Coronary artery (tissue), 2 donors: ENCODE data around the gene LHFPL3.
"Not testable (repeated sequence)": the region's sequence is repeated elsewhere in the genome, so short reads cannot be mapped to it uniquely, and the experiment has no call there.

Experiments
- DNase-seq: peaks from one replicate; pipeline ENCODE4 v3.0.0-alpha.2; 2017; ENCODE audit warnings: low spot score
- H3K27ac ChIP-seq, 2 donors: fragments of 200-600 bp; sonication (generic); one replicate each; pipeline ENCODE4 v1.5.1; 2016 to 2019
- H3K4me3 ChIP-seq: fragments of 200-600 bp; sonication (generic); 2 replicates; pipeline ENCODE4 v1.5.1; 2016; ENCODE audit warnings: mild to moderate bottlenecking, moderate library complexity
- TF ChIP-seq, protein P1 (sequence below): fragments of 200-600 bp; sonication (generic); IDR thresholded peaks from one replicate; pipeline ENCODE4 v1.5.1; 2019; ENCODE audit warnings: antibody characterized with exemption

LHFPL3 gene

DNA sequence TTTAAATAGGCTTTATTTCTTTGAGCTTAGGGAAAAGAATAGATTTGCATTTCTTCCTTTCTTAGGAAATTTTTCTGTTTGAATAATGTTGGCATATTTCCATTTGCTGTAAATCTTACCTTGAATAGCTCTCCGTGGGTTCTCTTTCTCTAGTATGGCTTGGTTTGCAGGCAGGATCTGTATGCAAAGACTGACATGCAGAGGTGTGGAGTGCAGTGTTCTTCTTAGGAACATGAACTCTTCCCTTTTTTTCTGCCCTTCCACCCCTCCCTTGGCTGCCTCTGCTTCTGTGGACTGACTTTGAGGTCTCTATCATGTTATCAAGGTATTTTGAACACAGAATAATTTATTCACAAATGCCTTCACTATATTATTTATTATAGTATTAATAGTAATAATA is 222.8 kb downstream of the LHFPL3 start:
- Histone ChIP-seq H3K27ac (no peak overlapping the region), H3K4me3 (no peak overlapping the region)
- DNase-seq = no peak
- TF ChIP-seq, protein P1, sequence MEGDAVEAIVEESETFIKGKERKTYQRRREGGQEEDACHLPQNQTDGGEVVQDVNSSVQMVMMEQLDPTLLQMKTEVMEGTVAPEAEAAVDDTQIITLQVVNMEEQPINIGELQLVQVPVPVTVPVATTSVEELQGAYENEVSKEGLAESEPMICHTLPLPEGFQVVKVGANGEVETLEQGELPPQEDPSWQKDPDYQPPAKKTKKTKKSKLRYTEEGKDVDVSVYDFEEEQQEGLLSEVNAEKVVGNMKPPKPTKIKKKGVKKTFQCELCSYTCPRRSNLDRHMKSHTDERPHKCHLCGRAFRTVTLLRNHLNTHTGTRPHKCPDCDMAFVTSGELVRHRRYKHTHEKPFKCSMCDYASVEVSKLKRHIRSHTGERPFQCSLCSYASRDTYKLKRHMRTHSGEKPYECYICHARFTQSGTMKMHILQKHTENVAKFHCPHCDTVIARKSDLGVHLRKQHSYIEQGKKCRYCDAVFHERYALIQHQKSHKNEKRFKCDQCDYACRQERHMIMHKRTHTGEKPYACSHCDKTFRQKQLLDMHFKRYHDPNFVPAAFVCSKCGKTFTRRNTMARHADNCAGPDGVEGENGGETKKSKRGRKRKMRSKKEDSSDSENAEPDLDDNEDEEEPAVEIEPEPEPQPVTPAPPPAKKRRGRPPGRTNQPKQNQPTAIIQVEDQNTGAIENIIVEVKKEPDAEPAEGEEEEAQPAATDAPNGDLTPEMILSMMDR = no peak

DNA sequence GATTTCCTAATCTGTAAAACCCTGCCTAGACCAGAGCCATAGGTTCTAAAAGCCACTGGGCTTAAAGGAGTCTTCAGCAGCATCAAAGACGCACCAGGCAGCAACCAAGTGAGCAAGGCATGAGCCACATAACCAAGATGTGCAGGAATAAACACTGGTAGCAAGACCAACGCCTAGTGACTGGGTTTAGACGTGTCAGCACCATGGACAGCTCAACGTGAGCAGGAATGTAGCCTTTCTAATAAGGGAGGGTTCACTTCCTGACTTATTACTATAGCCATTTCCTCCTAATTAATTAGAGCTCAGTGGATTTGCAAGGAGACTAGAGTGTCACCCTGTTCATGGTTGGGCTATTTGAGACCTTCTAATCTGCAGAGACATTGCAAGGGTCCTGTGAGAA is 223.7 kb downstream of the LHFPL3 start:
- TF ChIP-seq, protein P1 = no peak
- no peak for DNase-seq
- no peak overlapping the region for H3K27ac ChIP-seq

DNA sequence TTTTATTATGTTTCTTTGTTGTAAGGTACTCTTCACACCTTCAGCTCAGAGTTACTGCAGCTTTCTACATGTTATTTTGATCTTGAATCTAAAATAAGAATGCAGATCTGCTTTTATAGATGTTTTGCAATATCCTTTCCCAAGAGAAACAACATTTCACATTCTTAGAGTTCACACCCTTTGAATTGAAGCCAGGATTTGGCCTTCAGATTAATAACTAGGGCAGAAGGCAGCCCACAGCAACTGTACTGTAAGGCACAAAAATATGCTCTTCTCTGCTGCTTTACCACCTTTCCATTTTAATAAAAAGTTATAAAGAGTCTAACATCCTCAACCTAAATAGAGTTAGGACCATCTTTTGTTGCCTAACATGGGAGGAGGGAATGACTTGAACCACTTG is 224.7 kb downstream of the LHFPL3 start:
- no peak overlapping the region for H3K27ac ChIP-seq
- H3K4me3 ChIP-seq = no peak overlapping the region
- no peak for DNase-seq
- TF ChIP-seq, protein P1 = no peak

More for the DNA sequence above, 223.7 kb downstream of the LHFPL3 start:
- no peak overlapping the region for H3K4me3 ChIP-seq

DNA sequence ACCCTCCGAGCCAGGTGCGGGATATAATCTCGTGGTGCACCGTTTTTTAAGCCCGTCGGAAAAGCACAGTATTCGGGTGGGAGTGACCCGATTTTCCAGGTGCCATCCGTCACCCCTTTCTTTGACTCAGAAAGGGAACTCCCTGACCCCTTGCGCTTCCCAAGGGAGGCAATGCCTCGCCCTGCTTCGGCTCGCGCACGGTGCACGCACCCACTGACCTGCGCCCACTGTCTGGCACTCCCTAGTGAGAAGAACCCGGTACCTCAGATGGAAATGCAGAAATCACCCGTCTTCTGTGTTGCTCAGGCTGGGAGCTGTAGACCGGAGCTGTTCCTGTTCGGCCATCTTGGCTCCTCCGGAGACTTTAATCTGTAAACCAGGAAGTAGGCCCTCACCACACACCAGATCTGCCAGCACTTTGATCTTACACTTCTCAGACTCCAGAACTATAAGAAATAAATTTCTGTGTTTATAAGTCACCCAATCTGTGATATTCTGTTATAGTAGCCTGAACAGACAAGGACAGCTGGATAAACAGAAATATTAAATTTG is 235.0 kb downstream of the LHFPL3 start:
- H3K27ac ChIP-seq, H3K4me3 ChIP-seq, DNase-seq: not testable (repeated sequence)

DNA sequence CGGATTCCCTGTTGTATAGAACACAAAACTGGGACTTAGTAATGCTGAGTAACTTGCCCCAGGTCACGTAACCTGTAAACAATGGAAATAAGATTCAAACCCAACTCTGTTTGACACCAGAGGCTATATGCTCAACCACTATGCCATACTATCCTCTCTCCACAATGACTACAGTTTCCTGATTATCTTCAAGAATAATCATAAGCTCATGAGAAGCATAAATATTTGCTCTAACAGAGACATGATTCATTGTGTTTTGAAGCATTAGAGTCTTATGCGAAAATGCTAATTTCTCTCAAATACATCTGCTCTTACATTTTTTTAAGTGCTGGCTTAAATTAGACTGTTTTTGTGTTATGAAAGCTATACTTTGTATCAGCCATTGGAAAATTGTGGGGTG is 241.3 kb downstream of the LHFPL3 start:
- no peak overlapping the region for H3K27ac ChIP-seq
- TF ChIP-seq, protein P1 = no peak
- H3K4me3 ChIP-seq = no peak overlapping the region
- no peak for DNase-seq

DNA sequence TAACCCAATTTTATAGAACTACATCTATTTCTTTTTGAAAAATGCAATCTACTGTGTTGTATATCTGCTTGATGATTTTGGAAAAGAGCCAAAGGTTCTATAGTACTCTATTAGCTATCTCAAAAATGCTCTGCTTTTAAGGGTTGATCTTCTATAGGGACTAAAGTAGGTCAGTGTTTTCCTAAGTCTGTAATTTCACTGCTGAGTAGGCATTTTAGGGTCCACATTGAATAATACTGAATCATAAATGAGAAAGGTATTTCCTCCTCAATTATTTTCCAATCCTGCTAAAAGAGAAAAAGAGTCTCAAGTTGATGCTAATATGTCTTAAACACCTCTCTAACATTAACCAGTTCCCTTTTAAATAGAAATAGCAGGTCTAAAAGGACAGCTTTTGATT is 244.2 kb downstream of the LHFPL3 start:
- Histone ChIP-seq H3K4me3 (no peak overlapping the region), H3K27ac (no peak overlapping the region)
- TF ChIP-seq, protein P1 = no peak
- DNase-seq = no peak

DNA sequence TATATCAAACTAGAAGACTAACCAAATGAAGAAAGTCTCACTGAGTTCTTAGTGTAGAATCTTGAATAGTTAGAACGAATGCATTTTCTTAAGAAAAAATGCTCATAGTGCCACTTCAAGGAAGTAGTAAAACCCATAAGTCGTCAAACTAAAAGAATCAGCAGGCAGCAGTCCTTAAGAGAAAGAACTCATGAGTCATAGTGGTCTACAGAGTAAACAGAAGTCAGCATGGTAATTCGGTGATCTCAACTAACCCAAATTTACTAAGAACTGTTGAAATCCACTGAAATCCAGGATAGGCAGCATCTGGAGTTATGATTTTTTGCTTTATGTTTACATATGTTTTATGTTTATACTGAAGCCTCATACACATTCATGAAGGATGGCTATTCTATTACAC is 256.2 kb downstream of the LHFPL3 start:
- no peak for DNase-seq
- Histone ChIP-seq H3K4me3 (no peak overlapping the region), H3K27ac (no peak overlapping the region)
- TF ChIP-seq, protein P1 = no peak

DNA sequence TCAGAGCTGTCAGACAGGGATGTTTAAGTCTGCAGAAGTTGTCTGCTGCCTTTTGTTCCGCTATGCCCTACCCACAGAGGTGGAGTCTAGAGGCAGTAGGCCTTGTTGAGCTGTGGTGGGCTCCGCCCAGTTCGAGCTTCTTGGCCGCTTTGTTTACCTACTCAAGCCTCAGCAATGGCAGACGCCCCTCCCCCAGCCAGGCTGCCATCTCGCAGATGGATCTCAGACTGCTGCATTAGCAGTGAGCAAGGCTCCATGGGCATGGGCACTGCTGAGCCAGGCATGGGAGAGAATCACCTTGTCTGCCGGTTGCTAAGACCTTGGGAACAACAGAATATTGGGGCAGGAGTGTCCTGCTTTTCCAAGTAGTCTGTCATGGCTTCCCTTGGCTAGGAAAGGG is 267.2 kb downstream of the LHFPL3 start:
- H3K27ac ChIP-seq, H3K4me3 ChIP-seq, DNase-seq: not testable (repeated sequence)
